C4-2B (cell line): ENCODE measurements around the gene ATP5F1E.

Source experiments
- H3K27ac ChIP-seq: fragments of 450-650 bp; 2 replicates; pipeline ENCODE4 v1.5.1; 2017
- ZFX ChIP-seq: fragments of 450-650 bp; IDR thresholded peaks from 2 replicates; pipeline ENCODE4 v1.6.1; 2017
- TF ChIP-seq, protein P1 (sequence below): fragments of 450-650 bp; conservative IDR thresholded peaks from 2 replicates; pipeline ENCODE4 v1.5.1; 2017; ENCODE audit warnings: mild to moderate bottlenecking

Gene ATP5F1E

DNA sequence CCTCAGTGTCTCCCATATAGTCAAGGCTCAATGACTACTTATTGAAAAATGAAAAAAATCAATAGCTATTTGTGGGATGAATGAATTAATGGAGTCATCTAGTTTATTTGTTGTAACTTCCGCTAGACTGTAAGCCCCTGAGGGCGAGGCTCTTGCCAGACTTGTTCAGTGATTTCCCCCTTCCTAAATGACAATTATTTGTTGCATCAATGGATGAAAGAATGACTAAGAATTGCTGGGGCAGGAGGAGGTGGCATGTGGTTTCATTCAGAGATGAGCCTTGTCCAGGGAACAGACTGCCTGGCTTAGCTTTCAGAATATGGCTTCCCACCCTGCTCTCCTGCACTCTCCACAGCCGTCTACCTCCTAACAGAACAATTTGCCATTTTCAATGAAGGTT lies 11.6 kb upstream of the ATP5F1E start:
- peak overlapping the region; percentile 93; the same call in 1 of the 2 replicates for H3K27ac ChIP-seq
- TF ChIP-seq, protein P1, sequence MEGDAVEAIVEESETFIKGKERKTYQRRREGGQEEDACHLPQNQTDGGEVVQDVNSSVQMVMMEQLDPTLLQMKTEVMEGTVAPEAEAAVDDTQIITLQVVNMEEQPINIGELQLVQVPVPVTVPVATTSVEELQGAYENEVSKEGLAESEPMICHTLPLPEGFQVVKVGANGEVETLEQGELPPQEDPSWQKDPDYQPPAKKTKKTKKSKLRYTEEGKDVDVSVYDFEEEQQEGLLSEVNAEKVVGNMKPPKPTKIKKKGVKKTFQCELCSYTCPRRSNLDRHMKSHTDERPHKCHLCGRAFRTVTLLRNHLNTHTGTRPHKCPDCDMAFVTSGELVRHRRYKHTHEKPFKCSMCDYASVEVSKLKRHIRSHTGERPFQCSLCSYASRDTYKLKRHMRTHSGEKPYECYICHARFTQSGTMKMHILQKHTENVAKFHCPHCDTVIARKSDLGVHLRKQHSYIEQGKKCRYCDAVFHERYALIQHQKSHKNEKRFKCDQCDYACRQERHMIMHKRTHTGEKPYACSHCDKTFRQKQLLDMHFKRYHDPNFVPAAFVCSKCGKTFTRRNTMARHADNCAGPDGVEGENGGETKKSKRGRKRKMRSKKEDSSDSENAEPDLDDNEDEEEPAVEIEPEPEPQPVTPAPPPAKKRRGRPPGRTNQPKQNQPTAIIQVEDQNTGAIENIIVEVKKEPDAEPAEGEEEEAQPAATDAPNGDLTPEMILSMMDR: no peak
- TF ChIP-seq ZFX: no peak

DNA sequence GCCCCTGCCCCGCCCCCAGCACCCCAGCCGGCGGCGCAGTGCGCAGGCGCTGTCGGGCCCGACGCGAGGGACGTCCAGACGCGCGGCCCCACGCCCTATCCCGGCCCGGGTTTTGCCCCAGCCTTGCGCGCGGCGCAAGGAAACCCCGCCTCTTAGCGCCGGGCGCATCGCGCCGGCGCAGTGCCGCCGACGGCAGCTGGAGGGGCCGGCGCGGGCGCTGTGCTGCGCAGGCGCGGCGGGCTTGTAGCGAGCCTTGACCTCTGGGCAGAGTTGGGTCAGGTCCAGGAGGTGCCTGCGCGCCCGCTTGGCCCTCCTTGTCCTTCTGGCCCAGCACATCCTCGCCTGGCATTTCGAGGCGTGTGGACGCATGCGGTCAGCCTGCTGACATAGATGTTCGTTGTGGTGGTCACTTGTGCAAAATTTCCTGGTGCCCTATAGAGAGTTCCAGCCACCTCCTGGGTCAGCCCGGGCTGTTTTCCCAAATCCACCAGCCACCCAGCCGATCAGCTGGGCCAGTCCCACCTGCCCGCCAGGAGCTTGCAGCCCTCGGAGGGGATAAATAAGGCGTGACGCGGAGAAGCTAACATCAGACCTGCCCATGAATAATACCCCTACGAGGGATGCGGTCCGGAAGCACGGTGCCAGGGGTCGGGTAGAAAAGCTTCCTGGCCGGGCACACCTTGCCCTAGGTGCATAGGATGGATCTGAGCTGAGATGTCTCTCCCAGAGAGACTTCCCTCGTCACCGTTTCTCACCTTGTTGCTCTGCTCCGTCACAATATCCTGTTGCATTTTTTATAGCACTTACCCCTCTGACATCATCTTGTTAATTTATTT lies 10.9 kb upstream of the ATP5F1E start:
- no peak for TF ChIP-seq ZFX
- peak overlapping the region; percentile 93 for H3K27ac ChIP-seq

DNA sequence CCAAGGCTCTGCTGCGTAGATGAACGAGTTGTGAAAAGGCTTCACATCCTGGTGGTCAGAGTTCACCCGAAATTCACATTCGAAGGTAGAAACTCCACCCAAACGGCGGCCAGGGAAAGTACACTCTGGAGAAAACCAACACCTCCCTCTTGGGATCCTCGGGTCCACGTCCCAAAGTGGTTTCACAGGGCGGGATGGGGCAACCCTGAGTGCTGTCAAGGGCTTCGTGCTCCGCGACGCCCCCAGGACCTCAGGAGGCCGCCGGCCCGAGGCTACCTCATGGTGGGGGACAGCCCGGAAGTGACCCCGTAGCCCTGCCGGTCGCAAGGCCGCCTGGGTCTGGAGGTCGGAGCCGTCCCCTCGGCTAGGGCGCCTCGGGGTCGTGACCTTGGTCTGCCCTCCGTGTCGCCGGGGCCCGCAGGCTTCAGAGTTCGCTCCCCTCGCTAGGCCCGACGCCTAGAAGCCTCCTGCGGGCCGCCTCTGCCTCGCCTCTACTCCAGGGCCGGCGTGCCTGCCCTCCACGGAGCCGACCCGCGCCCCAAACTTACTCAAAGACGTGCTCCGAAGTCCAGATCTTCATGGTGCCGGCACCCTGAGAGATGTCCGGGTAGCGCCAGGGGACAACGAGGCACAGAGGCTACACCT lies 10.1 kb upstream of the ATP5F1E start, which contains the start of gene PRELID3B:
TSS of gene PRELID3B (minus strand) at position 636 of the 645 bp plus-strand sequence. CDS start at position 580, 56 bp downstream.
- peak within 1 kb of the TSS; percentile 93 for H3K27ac ChIP-seq
- TF ChIP-seq, protein P1: no peak
- TF ChIP-seq ZFX: peak; percentile 97

- H3K27ac ChIP-seq: peak overlapping the region; percentile 93
These were observed 9.4 kb upstream of the ATP5F1E start for GRCh38 chr20:59041487-59041886.

- peak overlapping the region; percentile 93; the same call in 1 of the 2 replicates for H3K27ac ChIP-seq
- TF ChIP-seq, protein P1: no peak
- no peak for TF ChIP-seq ZFX
These were observed 8.5 kb upstream of the ATP5F1E start for GRCh38 chr20:59040667-59041066.

DNA sequence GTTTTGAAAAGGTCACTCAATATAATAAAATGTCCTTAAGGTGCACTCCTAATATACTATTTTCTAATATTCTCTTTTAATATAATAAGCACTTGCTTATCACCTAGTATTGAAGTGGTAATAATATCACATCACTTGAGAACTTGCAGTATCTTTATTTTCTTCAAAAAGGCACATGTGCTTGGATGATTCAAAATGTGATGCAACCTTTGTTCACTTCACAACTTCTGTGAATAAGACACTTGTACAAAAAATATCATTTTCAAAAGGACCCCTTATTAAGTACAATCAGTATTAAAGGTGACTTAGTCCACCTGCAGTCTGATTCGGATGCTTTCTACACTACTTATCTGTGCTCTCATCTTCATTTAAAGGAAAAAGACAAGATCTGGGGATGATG lies 7.1 kb upstream of the ATP5F1E start:
- TF ChIP-seq, protein P1: no peak
- no peak for TF ChIP-seq ZFX
- H3K27ac ChIP-seq: no peak overlapping the region

DNA sequence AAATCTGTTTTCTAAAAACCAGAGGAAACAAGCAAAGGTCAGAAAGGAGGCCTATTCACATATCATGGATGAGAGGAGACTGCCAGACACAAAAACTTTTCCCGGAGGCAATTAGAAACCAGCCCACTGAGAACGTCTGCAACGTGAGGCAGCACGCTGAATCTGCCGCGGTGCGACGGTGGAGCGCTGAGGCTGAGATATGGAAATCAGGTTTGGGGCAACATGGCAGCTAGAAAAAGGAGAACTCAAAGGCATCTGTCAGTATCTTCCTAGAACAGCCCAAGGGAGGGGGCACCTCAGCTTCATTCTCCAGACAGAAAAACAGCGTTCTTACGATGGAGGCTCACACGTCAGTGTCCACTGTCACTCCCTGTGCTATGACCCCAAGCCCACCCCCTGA lies 5.3 kb upstream of the ATP5F1E start:
- no peak overlapping the region for H3K27ac ChIP-seq
- TF ChIP-seq, protein P1: no peak
- TF ChIP-seq ZFX: no peak

DNA sequence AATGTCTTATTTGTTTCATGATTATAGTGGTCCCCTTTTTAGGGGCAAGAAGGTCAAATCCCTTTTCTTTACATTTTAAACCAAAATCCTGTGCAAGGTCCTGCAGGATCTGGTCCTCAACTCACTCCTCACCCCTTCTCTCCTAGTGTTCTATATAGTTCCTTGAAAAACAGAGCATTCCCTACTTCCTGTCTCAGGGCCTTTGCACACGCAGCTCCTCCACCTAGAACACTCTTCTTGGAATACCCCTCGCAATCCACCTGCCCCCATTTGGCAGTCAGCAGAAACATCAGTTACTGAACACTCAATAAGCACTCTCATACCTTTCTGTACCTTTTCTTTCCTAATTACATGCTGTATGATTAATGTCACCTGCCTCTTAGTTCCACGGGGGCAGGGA lies 3.2 kb upstream of the ATP5F1E start:
- TF ChIP-seq, protein P1: no peak
- no peak for TF ChIP-seq ZFX
- H3K27ac ChIP-seq: no peak overlapping the region
